ENCODE measurements around the gene SKI.

- TF ChIP-seq POLR2A (IDR thresholded peaks at IDR 0.05): no peak
- TF ChIP-seq, protein P1, sequence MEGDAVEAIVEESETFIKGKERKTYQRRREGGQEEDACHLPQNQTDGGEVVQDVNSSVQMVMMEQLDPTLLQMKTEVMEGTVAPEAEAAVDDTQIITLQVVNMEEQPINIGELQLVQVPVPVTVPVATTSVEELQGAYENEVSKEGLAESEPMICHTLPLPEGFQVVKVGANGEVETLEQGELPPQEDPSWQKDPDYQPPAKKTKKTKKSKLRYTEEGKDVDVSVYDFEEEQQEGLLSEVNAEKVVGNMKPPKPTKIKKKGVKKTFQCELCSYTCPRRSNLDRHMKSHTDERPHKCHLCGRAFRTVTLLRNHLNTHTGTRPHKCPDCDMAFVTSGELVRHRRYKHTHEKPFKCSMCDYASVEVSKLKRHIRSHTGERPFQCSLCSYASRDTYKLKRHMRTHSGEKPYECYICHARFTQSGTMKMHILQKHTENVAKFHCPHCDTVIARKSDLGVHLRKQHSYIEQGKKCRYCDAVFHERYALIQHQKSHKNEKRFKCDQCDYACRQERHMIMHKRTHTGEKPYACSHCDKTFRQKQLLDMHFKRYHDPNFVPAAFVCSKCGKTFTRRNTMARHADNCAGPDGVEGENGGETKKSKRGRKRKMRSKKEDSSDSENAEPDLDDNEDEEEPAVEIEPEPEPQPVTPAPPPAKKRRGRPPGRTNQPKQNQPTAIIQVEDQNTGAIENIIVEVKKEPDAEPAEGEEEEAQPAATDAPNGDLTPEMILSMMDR (IDR thresholded peaks at IDR 0.05): no peak
- no peak for TF ChIP-seq EP300 (IDR thresholded peaks at IDR 0.05)
Observed at GRCh38 chr1:2181752-2182151, 46.4 kb upstream of the SKI start.
